Measurements from ENCODE around the gene CNTN4. TPM values are rescaled to one million over a fixed set of nuclear protein-coding genes. Genes with fewer than 3 reads are reported as not detected.

CNTN4 gene
- total and polyA plus RNA-seq, 10 donors = 0.20 to 4.3 (median 1.5) TPM

- no peaks in the 10 kb centered on the region for H3K4me1 ChIP-seq
- no peaks in the 10 kb centered on the region for H3K9me3 ChIP-seq
- intact Hi-C loops (cut with DNase I; ENCODE audit: low total_unique reads) = no loop called here
- H3K27me3 ChIP-seq (replicated peaks in 1 of 7) = no peaks in the 10 kb centered on the region
- DNase-seq = no peak
- TF ChIP-seq POLR2A (IDR thresholded peaks at IDR 0.05) (no peak), POLR2AphosphoS5 (IDR thresholded peaks at IDR 0.05) (no peak)
- TF ChIP-seq, protein P1, sequence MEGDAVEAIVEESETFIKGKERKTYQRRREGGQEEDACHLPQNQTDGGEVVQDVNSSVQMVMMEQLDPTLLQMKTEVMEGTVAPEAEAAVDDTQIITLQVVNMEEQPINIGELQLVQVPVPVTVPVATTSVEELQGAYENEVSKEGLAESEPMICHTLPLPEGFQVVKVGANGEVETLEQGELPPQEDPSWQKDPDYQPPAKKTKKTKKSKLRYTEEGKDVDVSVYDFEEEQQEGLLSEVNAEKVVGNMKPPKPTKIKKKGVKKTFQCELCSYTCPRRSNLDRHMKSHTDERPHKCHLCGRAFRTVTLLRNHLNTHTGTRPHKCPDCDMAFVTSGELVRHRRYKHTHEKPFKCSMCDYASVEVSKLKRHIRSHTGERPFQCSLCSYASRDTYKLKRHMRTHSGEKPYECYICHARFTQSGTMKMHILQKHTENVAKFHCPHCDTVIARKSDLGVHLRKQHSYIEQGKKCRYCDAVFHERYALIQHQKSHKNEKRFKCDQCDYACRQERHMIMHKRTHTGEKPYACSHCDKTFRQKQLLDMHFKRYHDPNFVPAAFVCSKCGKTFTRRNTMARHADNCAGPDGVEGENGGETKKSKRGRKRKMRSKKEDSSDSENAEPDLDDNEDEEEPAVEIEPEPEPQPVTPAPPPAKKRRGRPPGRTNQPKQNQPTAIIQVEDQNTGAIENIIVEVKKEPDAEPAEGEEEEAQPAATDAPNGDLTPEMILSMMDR (IDR thresholded peaks at IDR 0.05 in 8 of 11, conservative IDR thresholded peaks at IDR 0.05 in 3 of 11) = no peak
- no peak overlapping the region for H3K4me3 ChIP-seq
- WGBS, 5 donors = 70 to 82% (median 80%) methylated on average over 9 of the region's 9 CpGs
- H3K27ac ChIP-seq = no peak overlapping the region
- no peaks in the 10 kb centered on the region for H3K36me3 ChIP-seq
Observed at GRCh38 chr3:2978977-2979732, 880.5 kb downstream of the CNTN4 start.

DNA sequence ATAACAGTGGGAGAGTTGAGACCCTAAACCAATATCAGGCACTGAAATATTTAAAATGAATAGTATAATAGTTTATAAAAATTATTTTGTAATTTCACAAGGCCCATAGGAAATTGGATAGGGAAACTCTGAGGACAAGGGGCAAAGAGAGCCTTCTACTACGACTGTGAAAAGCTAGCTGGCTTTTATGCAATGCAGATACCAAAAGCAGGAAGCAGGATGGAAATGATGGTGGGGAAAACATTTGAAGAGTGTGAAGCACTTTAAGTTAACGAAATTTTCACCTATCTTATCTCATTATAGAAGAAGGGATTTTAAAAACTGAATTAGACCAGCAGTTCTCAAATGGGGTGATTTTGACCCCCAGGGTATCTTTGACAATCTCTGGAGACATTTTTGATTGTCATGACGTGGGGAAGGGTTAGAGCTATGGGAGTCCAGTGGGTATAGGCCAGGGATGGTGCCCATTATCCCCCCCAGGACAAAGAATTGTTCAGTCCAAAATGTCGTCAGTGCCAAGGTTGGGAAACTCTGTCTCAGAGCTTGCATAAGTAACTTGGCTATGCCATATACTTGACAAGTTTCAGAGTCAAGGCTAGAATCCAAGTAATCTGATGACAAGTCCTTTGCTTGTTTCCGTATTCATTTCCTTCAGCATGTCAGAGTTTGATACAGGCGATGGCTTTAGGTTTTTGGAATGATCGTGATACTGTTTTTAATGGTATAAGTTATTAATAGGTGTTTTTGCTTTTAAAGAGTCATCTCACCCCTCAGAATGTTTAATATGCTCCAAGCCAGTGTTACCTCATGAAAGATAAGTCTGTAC, 885.6 kb downstream of the CNTN4 start:
- H3K9me3 ChIP-seq = no peaks in the 10 kb centered on the region
- no peaks in the 10 kb centered on the region for H3K4me1 ChIP-seq
- no peak for DNase-seq
- TF ChIP-seq POLR2AphosphoS5 (IDR thresholded peaks at IDR 0.05) (no peak), POLR2A (IDR thresholded peaks at IDR 0.05) (no peak)
- TF ChIP-seq, protein P1 (IDR thresholded peaks at IDR 0.05 in 8 of 11, conservative IDR thresholded peaks at IDR 0.05 in 3 of 11) = no peak
- H3K4me3 ChIP-seq = no peak overlapping the region
- intact Hi-C loops (cut with DNase I; ENCODE audit: low total_unique reads) = no loop called here
- no peak overlapping the region for H3K27ac ChIP-seq
- H3K36me3 ChIP-seq = no peaks in the 10 kb centered on the region
- WGBS, 5 donors = 73 to 80% (median 74%) methylated on average over 7 of the region's 7 CpGs
- no peaks in the 10 kb centered on the region for H3K27me3 ChIP-seq (replicated peaks in 1 of 7)

DNA sequence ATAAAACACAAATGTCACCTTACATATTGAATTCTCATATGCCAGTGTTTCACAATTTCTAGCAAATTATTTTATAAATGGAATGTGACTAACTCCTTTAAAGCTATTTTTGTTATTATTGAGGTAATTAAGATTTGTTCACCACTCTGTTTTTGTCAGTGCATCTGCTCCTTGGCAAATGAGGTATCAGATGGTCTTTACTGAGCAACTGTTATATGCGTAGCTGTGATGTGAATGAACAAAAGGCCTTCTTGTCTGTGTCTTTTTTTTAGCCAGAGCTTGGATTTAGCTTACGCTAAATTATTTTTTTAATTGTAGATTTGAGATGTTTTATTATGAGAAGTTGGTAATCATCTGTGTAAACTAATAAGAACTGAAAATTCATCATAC, 886.2 kb downstream of the CNTN4 start:
- no peaks in the 10 kb centered on the region for H3K27me3 ChIP-seq (replicated peaks in 1 of 7)
- H3K4me3 ChIP-seq = no peak overlapping the region
- no peaks in the 10 kb centered on the region for H3K4me1 ChIP-seq
- 92 to 98% (median 95%) methylated on average over 2 of the region's 2 CpGs for WGBS, 5 donors
- intact Hi-C loops (cut with DNase I; ENCODE audit: low total_unique reads) = no loop called here
- DNase-seq = no peak
- TF ChIP-seq POLR2A (IDR thresholded peaks at IDR 0.05) (no peak), POLR2AphosphoS5 (IDR thresholded peaks at IDR 0.05) (no peak)
- TF ChIP-seq, protein P1 (IDR thresholded peaks at IDR 0.05 in 8 of 11, conservative IDR thresholded peaks at IDR 0.05 in 3 of 11) = no peak
- no peaks in the 10 kb centered on the region for H3K36me3 ChIP-seq
- no peak overlapping the region for H3K27ac ChIP-seq
- H3K9me3 ChIP-seq = no peaks in the 10 kb centered on the region

DNA sequence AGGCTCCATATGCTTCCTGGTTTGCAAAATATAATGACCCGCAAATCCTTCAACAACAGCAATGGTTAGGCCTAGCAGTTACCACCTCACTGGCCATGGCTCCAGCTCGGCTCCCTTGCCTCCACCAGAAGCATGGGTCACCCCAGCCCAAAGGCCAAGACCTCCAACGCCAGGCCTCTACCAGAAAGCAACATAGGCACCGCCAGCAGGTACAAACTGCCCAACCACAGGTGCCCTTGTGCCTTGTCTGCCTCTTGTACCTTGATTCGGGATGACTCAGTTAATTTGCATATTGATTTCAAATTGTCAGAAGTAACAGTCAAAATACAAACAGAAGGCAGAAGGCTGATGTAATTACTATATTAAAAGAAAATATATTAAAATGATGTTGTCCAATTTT, 886.8 kb downstream of the CNTN4 start:
- no peak overlapping the region for H3K4me3 ChIP-seq
- H3K27me3 ChIP-seq (replicated peaks in 1 of 7) = no peaks in the 10 kb centered on the region
- DNase-seq = no peak
- no peaks in the 10 kb centered on the region for H3K36me3 ChIP-seq
- 76 to 91% (median 85%) methylated on average over 5 of the region's 5 CpGs for WGBS, 5 donors
- no peaks in the 10 kb centered on the region for H3K4me1 ChIP-seq
- no peak overlapping the region for H3K27ac ChIP-seq
- H3K9me3 ChIP-seq = no peaks in the 10 kb centered on the region
- intact Hi-C loops (cut with DNase I; ENCODE audit: low total_unique reads) = no loop called here
- no peak for TF ChIP-seq POLR2AphosphoS5 (IDR thresholded peaks at IDR 0.05)
- TF ChIP-seq, protein P1 (IDR thresholded peaks at IDR 0.05 in 8 of 11, conservative IDR thresholded peaks at IDR 0.05 in 3 of 11) = no peak
- TF ChIP-seq POLR2A (IDR thresholded peaks at IDR 0.05) = no peak

All from spleen (tissue), 11 donors.